Uterus (tissue), 4 donors: Measurements from ENCODE around the gene NAV2. TPM values are rescaled to one million over a fixed set of nuclear protein-coding genes. Genes with fewer than 3 reads are reported as not detected.
A peak's percentile ranks its signal among the peaks of the same experiment; 100 is the strongest.

ENCODE experiments used
- DNase-seq, 2 donors: peaks; one replicate each; pipeline ENCODE4 v3.0.0-alpha.2; 2019 to 2020
- H3K27ac ChIP-seq, 2 donors: fragments of 200-600 bp; sonication (generic); 1 replicate in 1 of 2; 2 replicates in 1 of 2; pipeline ENCODE4 v1.5.1; 2016 to 2018
- H3K27me3 ChIP-seq, 2 donors: fragments of 200-600 bp; sonication (generic); one replicate each; pipeline ENCODE4 v1.5.1; 2018 to 2019; ENCODE audit warnings: control low read depth in 1 of 2
- H3K36me3 ChIP-seq, 2 donors: fragments of 200-600 bp; sonication (generic); one replicate each; pipeline ENCODE4 v1.5.1; 2019; ENCODE audit warnings: control low read depth in 1 of 2
- H3K4me1 ChIP-seq, 2 donors: fragments of 200-600 bp; sonication (generic); one replicate each; pipeline ENCODE4 v1.5.1; 2018 to 2019; ENCODE audit warnings: control low read depth in 1 of 2
- H3K4me3 ChIP-seq, 2 donors: fragments of 200-600 bp; sonication (generic); 1 replicate in 1 of 2; 2 replicates in 1 of 2; pipeline ENCODE4 v1.5.1; 2018 to 2019; ENCODE audit warnings: mild to moderate bottlenecking in 1 of 2
- H3K9me3 ChIP-seq, 2 donors: fragments of 200-600 bp; sonication (generic); one replicate each; pipeline ENCODE4 v1.5.1; 2019; ENCODE audit warnings: control low read depth in 1 of 2
- POLR2A ChIP-seq, 2 donors: fragments of 450-650 bp; IDR thresholded peaks; one replicate each; pipeline ENCODE4 v1.6.1; 2016; ENCODE audit warnings: antibody characterized with exemption in 2 of 2, mild to moderate bottlenecking in 1 of 2, moderate library complexity in 1 of 2
- intact Hi-C: fragments of 100-400 bp; cut with DNase I; formaldehyde crosslinking; loops from one replicate; pipeline ENCODE4 v1.15.1; 2023; ENCODE audit warnings: low total_unique reads
- total RNA-seq, 4 donors: library from RNA; depleted of rRNA in 3 of 4; stranded (reverse); fragments of >200 nt in 3 of 4; gene quantifications; one replicate each; pipeline versions ENCODE4 v1.1.0 to v1.2.4, GENCODE V29; 2014 to 2023
- TF ChIP-seq, protein P1 (sequence below), 4 experiments: fragments of 200-600 bp in 2 of 4; fragments of 450-650 bp in 2 of 4; sonication (generic) in 2 of 4; IDR thresholded peaks; one replicate each; pipeline ENCODE4 v1.5.1; 2016 to 2019; ENCODE audit warnings: antibody characterized with exemption in 4 of 4, mild to moderate bottlenecking in 2 of 4, moderate library complexity in 1 of 4
- donor health status: DM: yes; HTN: yes; CAD: no.

The NAV2 gene
- total RNA-seq, 4 donors from 2014 or later: 2.6 to 31.6 (median 5.7) TPM

DNA sequence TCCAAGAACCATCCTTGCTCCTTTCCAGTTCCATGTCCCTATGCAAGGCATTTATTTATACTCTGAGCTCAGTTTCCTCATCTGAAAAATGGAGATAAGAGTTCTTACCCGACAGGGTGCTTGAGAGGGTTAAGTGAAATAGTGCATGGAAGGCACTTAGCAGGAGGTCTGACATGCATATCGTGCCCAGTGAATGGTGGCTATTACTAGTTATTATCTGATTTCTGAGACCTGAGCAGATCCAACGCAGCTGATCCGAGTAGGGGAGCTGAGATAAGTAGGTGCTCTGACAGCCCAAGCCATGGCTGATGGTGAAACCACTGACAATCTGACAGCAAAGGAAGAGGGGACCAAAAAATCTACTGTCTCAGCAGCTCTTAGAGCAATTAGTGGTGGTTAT, 24.9 kb downstream of the NAV2 start:
- Histone ChIP-seq H3K9me3 (no peaks in the 10 kb centered on the region), H3K4me3 (no peak overlapping the region), H3K4me1 (no peaks in the 10 kb centered on the region), H3K27me3 (no peaks in the 10 kb centered on the region), H3K36me3 (no peaks in the 10 kb centered on the region), H3K27ac (no peak overlapping the region)
- TF ChIP-seq, protein P1, sequence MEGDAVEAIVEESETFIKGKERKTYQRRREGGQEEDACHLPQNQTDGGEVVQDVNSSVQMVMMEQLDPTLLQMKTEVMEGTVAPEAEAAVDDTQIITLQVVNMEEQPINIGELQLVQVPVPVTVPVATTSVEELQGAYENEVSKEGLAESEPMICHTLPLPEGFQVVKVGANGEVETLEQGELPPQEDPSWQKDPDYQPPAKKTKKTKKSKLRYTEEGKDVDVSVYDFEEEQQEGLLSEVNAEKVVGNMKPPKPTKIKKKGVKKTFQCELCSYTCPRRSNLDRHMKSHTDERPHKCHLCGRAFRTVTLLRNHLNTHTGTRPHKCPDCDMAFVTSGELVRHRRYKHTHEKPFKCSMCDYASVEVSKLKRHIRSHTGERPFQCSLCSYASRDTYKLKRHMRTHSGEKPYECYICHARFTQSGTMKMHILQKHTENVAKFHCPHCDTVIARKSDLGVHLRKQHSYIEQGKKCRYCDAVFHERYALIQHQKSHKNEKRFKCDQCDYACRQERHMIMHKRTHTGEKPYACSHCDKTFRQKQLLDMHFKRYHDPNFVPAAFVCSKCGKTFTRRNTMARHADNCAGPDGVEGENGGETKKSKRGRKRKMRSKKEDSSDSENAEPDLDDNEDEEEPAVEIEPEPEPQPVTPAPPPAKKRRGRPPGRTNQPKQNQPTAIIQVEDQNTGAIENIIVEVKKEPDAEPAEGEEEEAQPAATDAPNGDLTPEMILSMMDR (IDR thresholded peaks at IDR 0.05): no peak
- TF ChIP-seq POLR2A (IDR thresholded peaks at IDR 0.05): no peak
- DNase-seq: no peak
- intact Hi-C loops: no loop called here

DNA sequence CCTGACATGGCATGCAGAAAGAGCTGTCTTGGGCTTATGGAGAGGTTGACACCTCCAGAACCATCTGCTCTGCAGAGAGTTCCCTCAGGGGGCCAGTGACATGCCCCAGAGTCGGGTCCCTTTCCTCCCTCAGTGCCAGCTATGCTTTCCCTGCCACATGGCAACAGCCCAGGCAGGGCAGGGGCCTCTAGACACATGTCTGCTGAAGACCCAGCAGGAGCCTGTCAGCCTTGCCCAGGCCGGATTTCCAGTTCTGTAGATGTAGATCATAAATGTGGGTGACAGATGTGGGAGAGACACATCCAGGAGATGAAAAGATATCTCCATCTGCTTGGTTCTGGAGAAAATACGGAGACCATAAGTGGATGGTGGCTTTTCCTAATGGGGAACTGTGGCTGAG, 25.5 kb downstream of the NAV2 start:
- Histone ChIP-seq H3K36me3 (no peaks in the 10 kb centered on the region), H3K4me3 (no peak overlapping the region), H3K27me3 (no peaks in the 10 kb centered on the region), H3K4me1 (no peaks in the 10 kb centered on the region), H3K9me3 (no peaks in the 10 kb centered on the region), H3K27ac (no peak overlapping the region)
- TF ChIP-seq POLR2A (IDR thresholded peaks at IDR 0.05): no peak
- TF ChIP-seq, protein P1 (IDR thresholded peaks at IDR 0.05): no peak
- no peak for DNase-seq
- intact Hi-C loops: no loop called here

DNA sequence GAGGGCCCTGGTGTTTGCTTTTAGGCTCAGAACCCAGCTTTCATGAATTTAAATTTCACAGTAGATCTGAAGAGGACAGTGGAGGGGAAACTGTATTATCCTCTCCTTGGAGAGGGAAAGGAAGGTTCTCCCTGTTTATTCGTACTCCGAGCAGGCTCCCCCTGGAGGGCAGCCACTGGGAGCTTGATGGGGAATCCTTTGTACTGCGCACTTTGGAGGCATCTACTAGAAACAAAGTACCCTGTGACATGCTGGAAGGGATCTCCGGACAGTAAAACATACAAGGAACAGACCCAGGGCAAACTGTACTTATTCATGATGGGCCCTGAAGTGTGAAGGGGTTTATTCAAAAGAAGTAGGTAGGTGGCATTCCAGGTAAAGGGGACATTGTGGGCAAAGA, 27.2 kb downstream of the NAV2 start:
- intact Hi-C loops: loop anchor here (5.0 kb wide), 1 partner anchor 178 kb away; no protein-coding TSS in a partner anchor
- Histone ChIP-seq H3K4me1 (no peaks in the 10 kb centered on the region), H3K4me3 (no peak overlapping the region), H3K27me3 (no peaks in the 10 kb centered on the region), H3K27ac (peak overlapping the region; percentile 25 to 29), H3K9me3 (no peaks in the 10 kb centered on the region), H3K36me3 (no peaks in the 10 kb centered on the region)
- TF ChIP-seq, protein P1 (IDR thresholded peaks at IDR 0.05): peak in 3 of 4 experiments; percentile 20 to 35 (median 31)
- TF ChIP-seq POLR2A (IDR thresholded peaks at IDR 0.05): no peak
- DNase-seq: peak in 1 of 2 donors; percentile 44

DNA sequence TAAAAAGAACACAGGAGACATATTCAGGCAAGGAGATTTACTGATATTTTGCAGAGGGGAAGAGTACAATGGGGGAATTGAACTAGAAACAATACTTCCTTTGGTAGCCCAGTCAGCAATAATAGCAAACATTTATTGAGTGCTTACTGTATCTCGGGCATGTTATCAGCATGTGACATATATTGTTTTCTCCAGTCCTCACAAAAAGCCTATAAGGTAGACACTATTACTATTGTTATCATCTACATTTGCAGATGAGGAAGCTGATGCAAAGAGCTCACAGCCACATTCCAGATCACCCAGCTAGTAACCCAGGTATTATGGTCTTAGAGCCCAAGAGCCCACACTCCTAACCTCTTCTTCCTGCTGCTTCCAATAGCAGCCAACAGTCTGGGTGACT, 27.9 kb downstream of the NAV2 start:
- Histone ChIP-seq H3K9me3 (no peaks in the 10 kb centered on the region), H3K4me3 (no peak overlapping the region), H3K4me1 (no peaks in the 10 kb centered on the region), H3K27me3 (no peaks in the 10 kb centered on the region), H3K27ac (no peak overlapping the region), H3K36me3 (no peaks in the 10 kb centered on the region)
- TF ChIP-seq POLR2A (IDR thresholded peaks at IDR 0.05): no peak
- TF ChIP-seq, protein P1 (IDR thresholded peaks at IDR 0.05): no peak
- intact Hi-C loops: loop anchor here (5.0 kb wide), 1 partner anchor 178 kb away; no protein-coding TSS in a partner anchor
- no peak for DNase-seq

DNA sequence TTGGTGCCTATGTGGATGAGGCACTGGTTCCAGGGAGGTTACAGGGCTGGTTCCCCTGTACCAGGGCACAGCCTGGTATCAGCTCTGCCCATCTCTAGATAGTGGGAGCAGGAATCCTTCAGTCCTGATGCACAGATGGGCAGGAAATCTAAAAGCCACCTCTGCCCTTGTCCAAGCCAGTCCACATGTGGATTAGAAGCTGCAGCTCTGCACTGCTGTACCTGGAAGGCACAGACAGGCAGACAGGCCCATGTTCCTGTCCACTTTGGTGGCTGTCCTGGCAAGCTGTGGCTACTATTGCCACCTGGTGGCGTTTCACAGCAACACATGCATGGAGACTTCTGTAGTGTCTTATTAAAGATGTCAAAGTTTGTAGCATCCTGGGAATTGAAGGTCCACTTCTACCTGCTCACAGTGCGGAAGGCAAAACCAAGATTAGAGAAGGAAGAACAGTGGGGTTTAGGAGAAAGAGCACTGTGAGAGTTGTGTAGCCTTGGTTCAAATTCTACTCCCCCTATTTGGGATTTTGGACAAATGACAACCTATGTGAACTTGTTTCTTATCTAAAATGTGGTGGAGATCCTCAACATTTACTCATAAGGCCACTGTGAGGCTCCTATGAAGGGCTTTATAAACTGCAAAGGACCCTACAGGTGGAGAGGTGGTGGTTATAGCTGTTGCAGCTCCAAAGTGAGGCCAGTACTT, 30.1 kb downstream of the NAV2 start:
- TF ChIP-seq, protein P1 (IDR thresholded peaks at IDR 0.05): peak; percentile 75 to 96 (median 90)
- no peak for TF ChIP-seq POLR2A (IDR thresholded peaks at IDR 0.05)
- Histone ChIP-seq H3K4me1 (no peaks in the 10 kb centered on the region), H3K36me3 (no peaks in the 10 kb centered on the region), H3K27me3 (no peaks in the 10 kb centered on the region), H3K9me3 (no peaks in the 10 kb centered on the region), H3K4me3 (no peak overlapping the region), H3K27ac (no peak overlapping the region)
- peak; percentile 76 to 80 for DNase-seq
- intact Hi-C loops: loop anchor here (5.0 kb wide), 1 partner anchor 180 kb away; no protein-coding TSS in a partner anchor
